A673 (cell line): ENCODE measurements around the gene RGS16.

Experiments used
- CTCF ChIP-seq: fragments of 300-800, 200-600 bp; sonication (generic); conservative IDR thresholded peaks from 2 replicates; pipeline ENCODE4 v1.5.1; 2017; ENCODE audit warnings: low read depth, mild to moderate bottlenecking, antibody characterized with exemption, low read length, moderate library complexity, mixed read lengths
- EZH2 ChIP-seq: fragments of 200-600 bp; sonication (generic); IDR thresholded peaks from 2 replicates; pipeline ENCODE4 v1.6.1; 2017; ENCODE audit warnings: borderline replicate concordance, low read depth, mild to moderate bottlenecking, mixed read lengths, antibody characterized with exemption, low read length; ENCODE audit not compliant: poor library complexity, severe bottlenecking

- no peak for TF ChIP-seq CTCF
- no peak for TF ChIP-seq EZH2
Measured at GRCh38 chr1:182549346-182549745, 54.8 kb downstream of the RGS16 start.
